ENCODE data around the gene PLEKHH2. TPM values are rescaled to one million over a fixed set of nuclear protein-coding genes. Genes with fewer than 3 reads are reported as not detected.

Gene PLEKHH2
- total and polyA plus RNA-seq, 4 donors: 2.9 to 38.0 (median 27.2) TPM

- Histone ChIP-seq H3K4me3 (ENCODE audit: low read length in 2 of 2) (no peak overlapping the region), H3K4me1 (ENCODE audit: control insufficient read depth in 1 of 2, insufficient read depth in 2 of 2, low read length in 2 of 2) (no peaks in the 10 kb centered on the region), H3K27me3 (ENCODE audit: control insufficient read depth in 1 of 2, insufficient read depth in 2 of 2, low read length in 1 of 2) (no peaks in the 10 kb centered on the region), H3K27ac (ENCODE audit: low read depth in 1 of 2, low read length in 2 of 2) (peak overlapping the region in 1 of 2 donors; percentile 69), H3K9me3 (ENCODE audit: control insufficient read depth, low read length) (no peaks in the 10 kb centered on the region), H3K36me3 (ENCODE audit: control insufficient read depth in 1 of 2, insufficient read depth in 2 of 2, low read length in 1 of 2) (peaks cover 0 to 2% of the 10 kb centered on the region in 2 donors)
- WGBS, 2 donors: 37 to 39% methylated on average over 8 of the region's 8 CpGs
- intact Hi-C loops (cut with DNase I): no loop called here
- peak; percentile 61 to 79 for DNase-seq
- ATAC-seq (ENCODE audit: low FRiP score): peak; percentile 41
Measured at GRCh38 chr2:43737097-43737854, 100.2 kb downstream of the PLEKHH2 start.

- DNase-seq (no peak), ATAC-seq (ENCODE audit: low FRiP score) (no peak)
- peak overlapping the region in 1 of 2 donors; percentile 69 for H3K27ac ChIP-seq (ENCODE audit: low read depth in 1 of 2, low read length in 2 of 2)
- H3K9me3 ChIP-seq (ENCODE audit: control insufficient read depth, low read length): no peaks in the 10 kb centered on the region
- WGBS, 2 donors: 73 to 80% methylated on average over 2 of the region's 2 CpGs
- intact Hi-C loops (cut with DNase I): no loop called here
- no peaks in the 10 kb centered on the region for H3K36me3 ChIP-seq (ENCODE audit: control insufficient read depth in 1 of 2, insufficient read depth in 2 of 2, low read length in 1 of 2)
- no peaks in the 10 kb centered on the region for H3K4me1 ChIP-seq (ENCODE audit: control insufficient read depth in 1 of 2, insufficient read depth in 2 of 2, low read length in 2 of 2)
- H3K4me3 ChIP-seq (ENCODE audit: low read length in 2 of 2): no peak overlapping the region
- H3K27me3 ChIP-seq (ENCODE audit: control insufficient read depth in 1 of 2, insufficient read depth in 2 of 2, low read length in 1 of 2): no peaks in the 10 kb centered on the region
Measured at GRCh38 chr2:43737855-43738254, 100.8 kb downstream of the PLEKHH2 start.

GRCh38 chr2:43738257-43738656 is 101.2 kb downstream of the PLEKHH2 start:
- no peak for ATAC-seq (ENCODE audit: low FRiP score)
- 78 to 86% methylated on average over 2 of the region's 2 CpGs for WGBS, 2 donors
- DNase-seq: no peak
- intact Hi-C loops (cut with DNase I): no loop called here
- H3K36me3 ChIP-seq (ENCODE audit: control insufficient read depth in 1 of 2, insufficient read depth in 2 of 2, low read length in 1 of 2): no peaks in the 10 kb centered on the region
- H3K27ac ChIP-seq (ENCODE audit: low read depth in 1 of 2, low read length in 2 of 2): no peak overlapping the region
- no peaks in the 10 kb centered on the region for H3K27me3 ChIP-seq (ENCODE audit: control insufficient read depth in 1 of 2, insufficient read depth in 2 of 2, low read length in 1 of 2)
- H3K4me1 ChIP-seq (ENCODE audit: control insufficient read depth in 1 of 2, insufficient read depth in 2 of 2, low read length in 2 of 2): no peaks in the 10 kb centered on the region
- H3K9me3 ChIP-seq (ENCODE audit: control insufficient read depth, low read length): no peaks in the 10 kb centered on the region
- H3K4me3 ChIP-seq (ENCODE audit: low read length in 2 of 2): no peak overlapping the region

- no peaks in the 10 kb centered on the region for H3K9me3 ChIP-seq (ENCODE audit: control insufficient read depth, low read length)
- 74 to 79% methylated on average over 5 of the region's 5 CpGs for WGBS, 2 donors
- intact Hi-C loops (cut with DNase I): no loop called here
- no peak overlapping the region for H3K4me3 ChIP-seq (ENCODE audit: low read length in 2 of 2)
- H3K27me3 ChIP-seq (ENCODE audit: control insufficient read depth in 1 of 2, insufficient read depth in 2 of 2, low read length in 1 of 2): no peaks in the 10 kb centered on the region
- peaks cover 3 to 5% of the 10 kb centered on the region in 2 donors for H3K4me1 ChIP-seq (ENCODE audit: control insufficient read depth in 1 of 2, insufficient read depth in 2 of 2, low read length in 2 of 2)
- DNase-seq (no peak), ATAC-seq (ENCODE audit: low FRiP score) (no peak)
- H3K27ac ChIP-seq (ENCODE audit: low read depth in 1 of 2, low read length in 2 of 2): no peak overlapping the region
- no peaks in the 10 kb centered on the region for H3K36me3 ChIP-seq (ENCODE audit: control insufficient read depth in 1 of 2, insufficient read depth in 2 of 2, low read length in 1 of 2)
Measured at GRCh38 chr2:43743706-43744105, 106.6 kb downstream of the PLEKHH2 start.

GRCh38 chr2:43745457-43745856 is 108.4 kb downstream of the PLEKHH2 start:
- H3K9me3 ChIP-seq (ENCODE audit: control insufficient read depth, low read length): no peaks in the 10 kb centered on the region
- no peak for ATAC-seq (ENCODE audit: low FRiP score)
- H3K27ac ChIP-seq (ENCODE audit: low read depth in 1 of 2, low read length in 2 of 2): peak overlapping the region in 1 of 2 donors; percentile 63
- WGBS, 2 donors: 4 to 9% methylated on average over 3 of the region's 3 CpGs
- peaks cover 3 to 5% of the 10 kb centered on the region in 2 donors for H3K4me1 ChIP-seq (ENCODE audit: control insufficient read depth in 1 of 2, insufficient read depth in 2 of 2, low read length in 2 of 2)
- intact Hi-C loops (cut with DNase I): no loop called here
- H3K36me3 ChIP-seq (ENCODE audit: control insufficient read depth in 1 of 2, insufficient read depth in 2 of 2, low read length in 1 of 2): no peaks in the 10 kb centered on the region
- H3K4me3 ChIP-seq (ENCODE audit: low read length in 2 of 2): no peak overlapping the region
- no peak for DNase-seq
- no peaks in the 10 kb centered on the region for H3K27me3 ChIP-seq (ENCODE audit: control insufficient read depth in 1 of 2, insufficient read depth in 2 of 2, low read length in 1 of 2)

GRCh38 chr2:43748333-43748732 is 111.3 kb downstream of the PLEKHH2 start:
- Histone ChIP-seq H3K27me3 (ENCODE audit: control insufficient read depth in 1 of 2, insufficient read depth in 2 of 2, low read length in 1 of 2) (no peaks in the 10 kb centered on the region), H3K27ac (ENCODE audit: low read depth in 1 of 2, low read length in 2 of 2) (peak overlapping the region in 1 of 2 donors; percentile 67)
- WGBS, 2 donors: 15 to 20% methylated on average over 5 of the region's 5 CpGs

GRCh38 chr2:43749583-43749982 is 112.5 kb downstream of the PLEKHH2 start:
- Histone ChIP-seq H3K4me3 (ENCODE audit: low read length in 2 of 2) (no peak overlapping the region), H3K27ac (ENCODE audit: low read depth in 1 of 2, low read length in 2 of 2) (peak overlapping the region in 1 of 2 donors; percentile 57), H3K36me3 (ENCODE audit: control insufficient read depth in 1 of 2, insufficient read depth in 2 of 2, low read length in 1 of 2) (peaks cover 0 to 3% of the 10 kb centered on the region in 2 donors), H3K27me3 (ENCODE audit: control insufficient read depth in 1 of 2, insufficient read depth in 2 of 2, low read length in 1 of 2) (no peaks in the 10 kb centered on the region), H3K4me1 (ENCODE audit: control insufficient read depth in 1 of 2, insufficient read depth in 2 of 2, low read length in 2 of 2) (peaks cover 3 to 5% of the 10 kb centered on the region in 2 donors), H3K9me3 (ENCODE audit: control insufficient read depth, low read length) (no peaks in the 10 kb centered on the region)
- ATAC-seq (ENCODE audit: low FRiP score) (no peak), DNase-seq (no peak)
- 6 to 19% methylated on average over 3 of the region's 3 CpGs for WGBS, 2 donors
- intact Hi-C loops (cut with DNase I): no loop called here

More at GRCh38 chr2:43748333-43748732, 111.3 kb downstream of the PLEKHH2 start:
- H3K4me1 ChIP-seq (ENCODE audit: control insufficient read depth in 1 of 2, insufficient read depth in 2 of 2, low read length in 2 of 2): peaks cover 3 to 5% of the 10 kb centered on the region in 2 donors
- ATAC-seq (ENCODE audit: low FRiP score): no peak
- H3K9me3 ChIP-seq (ENCODE audit: control insufficient read depth, low read length): no peaks in the 10 kb centered on the region
- no peak overlapping the region for H3K4me3 ChIP-seq (ENCODE audit: low read length in 2 of 2)
- DNase-seq: no peak
- no peaks in the 10 kb centered on the region for H3K36me3 ChIP-seq (ENCODE audit: control insufficient read depth in 1 of 2, insufficient read depth in 2 of 2, low read length in 1 of 2)
- intact Hi-C loops (cut with DNase I): no loop called here

GRCh38 chr2:43751476-43751990 is 114.5 kb downstream of the PLEKHH2 start:
- peaks cover 3 to 5% of the 10 kb centered on the region in 2 donors for H3K4me1 ChIP-seq (ENCODE audit: control insufficient read depth in 1 of 2, insufficient read depth in 2 of 2, low read length in 2 of 2)
- H3K9me3 ChIP-seq (ENCODE audit: control insufficient read depth, low read length): no peaks in the 10 kb centered on the region
- DNase-seq (no peak), ATAC-seq (ENCODE audit: low FRiP score) (no peak)
- no peak overlapping the region for H3K4me3 ChIP-seq (ENCODE audit: low read length in 2 of 2)
- WGBS, 2 donors: 95 to 100% methylated on average over 5 of the region's 5 CpGs
- intact Hi-C loops (cut with DNase I): no loop called here
- H3K27me3 ChIP-seq (ENCODE audit: control insufficient read depth in 1 of 2, insufficient read depth in 2 of 2, low read length in 1 of 2): no peaks in the 10 kb centered on the region
- H3K27ac ChIP-seq (ENCODE audit: low read depth in 1 of 2, low read length in 2 of 2): no peak overlapping the region
- H3K36me3 ChIP-seq (ENCODE audit: control insufficient read depth in 1 of 2, insufficient read depth in 2 of 2, low read length in 1 of 2): peaks cover 0 to 3% of the 10 kb centered on the region in 2 donors

- DNase-seq: no peak
- H3K36me3 ChIP-seq (ENCODE audit: control insufficient read depth in 1 of 2, insufficient read depth in 2 of 2, low read length in 1 of 2): peaks cover 0 to 3% of the 10 kb centered on the region in 2 donors
- H3K9me3 ChIP-seq (ENCODE audit: control insufficient read depth, low read length): no peaks in the 10 kb centered on the region
- no peak overlapping the region for H3K27ac ChIP-seq (ENCODE audit: low read depth in 1 of 2, low read length in 2 of 2)
- H3K4me3 ChIP-seq (ENCODE audit: low read length in 2 of 2): no peak overlapping the region
- ATAC-seq (ENCODE audit: low FRiP score): no peak
- H3K4me1 ChIP-seq (ENCODE audit: control insufficient read depth in 1 of 2, insufficient read depth in 2 of 2, low read length in 2 of 2): peaks cover 1 to 3% of the 10 kb centered on the region in 2 donors
- intact Hi-C loops (cut with DNase I): no loop called here
- no peaks in the 10 kb centered on the region for H3K27me3 ChIP-seq (ENCODE audit: control insufficient read depth in 1 of 2, insufficient read depth in 2 of 2, low read length in 1 of 2)
Measured at GRCh38 chr2:43752302-43752701, 115.2 kb downstream of the PLEKHH2 start.
